ENCODE data around the gene KLK14.

The KLK14 gene

GRCh38 chr19:51082611-51083010 is at the start of gene KLK14:
TSS of gene KLK14 (minus strand) at chr19:51082887. CDS start at chr19:51082614, 273 bp downstream.
- FAIRE-seq: no peak

- no peak for FAIRE-seq
Observed at GRCh38 chr19:51131780-51132680, 49.3 kb upstream of the KLK14 start.

DNA sequence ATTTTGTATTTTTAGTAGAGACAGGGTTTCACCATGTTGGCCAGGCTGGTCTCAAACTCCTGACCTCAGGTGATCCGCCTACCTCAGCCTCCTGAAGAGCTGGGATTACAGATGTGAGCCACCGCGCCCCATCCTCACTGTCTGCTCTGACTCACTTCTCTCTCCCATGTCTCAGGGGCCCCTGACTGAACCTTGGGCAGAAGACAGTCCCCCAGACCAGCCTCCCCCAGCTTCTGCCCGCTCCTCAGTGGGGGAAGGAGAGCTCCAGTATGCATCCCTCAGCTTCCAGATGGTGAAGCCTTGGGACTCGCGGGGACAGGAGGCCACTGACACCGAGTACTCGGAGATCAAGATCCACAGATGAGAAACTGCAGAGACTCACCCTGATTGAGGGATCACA is 47.0 kb upstream of the KLK14 start:
- no peak for FAIRE-seq

GRCh38 chr19:51128227-51128626 is 45.5 kb upstream of the KLK14 start:
- no peak for FAIRE-seq

DNA sequence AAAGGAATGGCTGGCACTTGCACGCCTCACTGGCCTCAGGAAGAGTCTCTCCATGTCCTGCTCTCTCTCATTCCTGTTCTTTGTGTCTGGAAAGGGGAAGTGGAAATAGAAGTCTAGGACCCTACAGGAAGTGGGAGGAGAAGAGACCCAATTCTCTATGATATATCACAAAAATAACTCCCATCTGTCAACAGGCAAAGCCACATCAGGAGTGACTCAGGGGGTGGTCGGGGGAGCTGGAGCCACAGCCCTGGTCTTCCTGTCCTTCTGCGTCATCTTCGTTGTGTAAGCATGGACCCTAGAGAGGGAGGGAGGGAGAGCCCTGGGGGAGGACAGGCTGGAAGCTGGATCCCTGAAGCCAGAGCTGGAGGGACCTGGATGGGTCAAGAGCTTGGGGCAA is 45.1 kb upstream of the KLK14 start:
- FAIRE-seq: no peak

- FAIRE-seq: no peak
Observed at GRCh38 chr19:51127032-51127431, 44.3 kb upstream of the KLK14 start.

DNA sequence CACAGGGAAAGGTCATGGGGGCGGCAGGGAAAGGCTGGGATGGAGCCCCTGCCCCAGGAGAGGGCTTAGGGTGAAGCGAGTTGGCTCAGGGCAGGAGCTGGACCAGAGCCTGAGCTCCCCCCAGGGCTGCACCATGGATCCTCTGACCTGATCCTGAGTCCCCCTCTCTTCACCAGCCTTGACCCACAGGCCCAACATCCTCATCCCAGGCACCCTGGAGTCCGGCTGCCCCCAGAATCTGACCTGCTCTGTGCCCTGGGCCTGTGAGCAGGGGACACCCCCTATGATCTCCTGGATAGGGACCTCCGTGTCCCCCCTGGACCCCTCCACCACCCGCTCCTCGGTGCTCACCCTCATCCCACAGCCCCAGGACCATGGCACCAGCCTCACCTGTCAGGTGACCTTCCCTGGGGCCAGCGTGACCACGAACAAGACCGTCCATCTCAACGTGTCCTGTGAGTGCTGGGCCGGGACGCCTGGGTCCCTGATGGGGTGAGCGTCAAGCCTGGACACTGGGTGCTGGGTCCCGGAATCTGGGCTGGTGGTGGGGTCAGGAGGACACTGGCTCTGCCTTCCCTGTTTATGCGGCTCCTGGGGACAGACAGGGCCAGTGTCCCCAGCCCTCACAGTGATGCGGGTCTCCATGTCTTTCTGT is 42.9 kb upstream of the KLK14 start:
- no peak for FAIRE-seq

DNA sequence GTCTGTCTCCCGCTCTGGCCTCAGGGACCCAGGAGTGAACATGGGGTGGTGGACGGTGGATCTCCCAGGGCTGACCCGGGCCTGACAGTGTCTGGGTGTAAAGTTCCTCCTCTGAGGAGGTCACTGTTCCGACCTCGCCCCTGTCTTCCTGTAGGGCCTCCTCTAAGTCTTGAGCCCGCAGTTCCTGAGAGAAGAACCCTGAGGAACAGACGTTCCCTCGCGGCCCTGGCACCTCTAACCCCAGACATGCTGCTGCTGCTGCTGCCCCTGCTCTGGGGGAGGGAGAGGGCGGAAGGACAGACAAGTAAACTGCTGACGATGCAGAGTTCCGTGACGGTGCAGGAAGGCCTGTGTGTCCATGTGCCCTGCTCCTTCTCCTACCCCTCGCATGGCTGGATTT is 42.0 kb upstream of the KLK14 start, which contains the start of gene SIGLEC9:
Gene SIGLEC9 (plus strand): TSS at position 178 of the 400 bp plus-strand sequence. CDS start 69 bp downstream, at position 247.
- no peak for FAIRE-seq

GRCh38 chr19:51124216-51124615 is 41.5 kb upstream of the KLK14 start:
- FAIRE-seq: no peak

DNA sequence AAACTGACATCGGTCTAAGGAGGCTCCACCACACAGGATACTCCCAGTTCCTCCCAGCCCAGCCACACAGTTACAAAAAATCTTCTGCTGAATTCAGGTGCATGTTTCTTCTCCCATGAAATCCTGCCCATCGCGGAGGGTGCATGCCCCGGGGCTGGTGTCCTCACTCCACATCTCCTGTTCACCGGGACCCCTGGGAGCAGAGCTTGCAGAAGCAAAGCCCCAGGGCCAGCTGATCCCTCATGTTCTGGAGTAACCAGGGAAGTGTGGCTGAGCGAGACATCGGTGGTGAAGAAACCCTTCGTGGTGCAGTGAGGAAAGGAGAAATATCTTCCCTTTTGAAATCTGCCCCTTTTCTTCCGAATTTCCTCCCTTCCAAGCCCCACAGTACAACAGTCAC is 41.1 kb upstream of the KLK14 start:
- FAIRE-seq: no peak

GRCh38 chr19:51123381-51123800 is 40.7 kb upstream of the KLK14 start:
- FAIRE-seq: no peak

GRCh38 chr19:51122112-51122981 is 39.7 kb upstream of the KLK14 start:
- no peak for FAIRE-seq

DNA sequence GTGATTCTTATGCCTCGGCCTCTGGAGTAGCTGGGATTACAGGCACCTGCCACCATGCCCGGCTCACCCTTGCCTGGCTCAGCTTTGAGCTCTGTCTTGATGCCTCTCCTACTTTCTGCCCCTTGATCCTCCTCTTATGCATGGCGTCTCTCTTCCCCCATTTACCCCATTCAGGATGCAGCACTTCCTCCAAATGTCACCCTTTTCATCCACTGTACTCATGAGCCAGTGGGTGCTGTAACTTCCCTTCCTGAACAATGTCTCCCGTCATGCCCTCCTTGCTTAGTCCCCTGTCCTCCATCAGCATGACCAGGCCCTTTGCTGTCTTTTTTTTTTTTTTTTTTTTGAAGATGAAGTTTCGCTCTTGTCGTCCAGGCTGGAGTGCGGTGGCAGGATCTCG is 38.6 kb upstream of the KLK14 start:
- no peak for FAIRE-seq

- no peak for FAIRE-seq
Observed at GRCh38 chr19:51120160-51120559, 37.5 kb upstream of the KLK14 start.

- no peak for FAIRE-seq
Observed at GRCh38 chr19:51119611-51120010, 36.9 kb upstream of the KLK14 start.

DNA sequence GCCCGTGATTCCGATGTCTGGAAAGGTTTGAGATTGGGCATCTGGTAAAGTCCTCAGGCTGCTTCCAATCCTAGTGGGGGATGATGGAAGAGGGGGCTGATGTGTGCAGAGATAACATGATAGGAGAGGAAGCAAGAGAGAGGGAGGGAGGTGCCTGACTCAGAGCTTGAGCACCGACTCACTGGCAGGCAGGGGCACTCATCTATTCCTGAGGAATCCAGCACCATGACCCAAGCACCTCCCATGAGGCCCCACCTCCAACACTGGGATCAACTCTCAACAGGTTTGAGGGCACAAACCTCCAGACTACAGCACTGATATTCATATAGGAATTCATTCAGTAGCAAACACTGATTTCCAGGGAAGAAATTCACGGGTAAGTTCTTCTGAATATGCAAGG is 36.4 kb upstream of the KLK14 start:
- FAIRE-seq: no peak

GRCh38 chr19:51116736-51117286 is 34.1 kb upstream of the KLK14 start:
- no peak for FAIRE-seq

DNA sequence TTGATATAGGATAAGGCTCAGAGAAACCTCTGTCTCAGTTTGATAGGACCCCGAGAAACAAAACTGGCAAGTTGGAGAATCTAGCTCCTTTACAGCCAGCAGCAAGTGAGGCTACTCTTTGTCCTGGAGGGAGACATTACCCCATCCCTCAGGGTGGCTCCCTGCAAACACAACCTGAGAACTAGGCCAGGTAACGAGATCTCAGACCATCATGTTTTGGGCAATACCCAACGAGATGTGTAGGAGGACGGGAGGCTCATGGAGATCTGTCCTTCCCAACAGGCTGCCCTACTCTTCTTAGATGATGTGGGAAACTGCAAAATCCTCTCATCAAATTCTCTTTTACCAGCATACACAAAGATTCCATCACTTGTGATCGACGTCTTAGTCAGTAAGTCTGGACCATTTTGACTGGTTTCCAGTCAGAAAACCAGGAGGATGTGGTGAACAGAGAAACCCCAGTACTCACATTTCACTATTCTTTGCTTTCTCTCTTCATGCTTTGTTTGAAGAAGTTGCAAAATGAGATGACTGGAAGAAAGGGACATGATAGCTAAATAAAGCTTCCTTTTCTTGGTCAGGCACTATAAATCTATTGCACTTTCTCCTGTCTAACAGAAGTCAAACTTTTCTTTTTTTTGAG is 31.5 kb upstream of the KLK14 start:
- no peak for FAIRE-seq

GRCh38 chr19:51111606-51112005 is 28.9 kb upstream of the KLK14 start:
- no peak for FAIRE-seq

- no peak for FAIRE-seq
Observed at GRCh38 chr19:51110666-51110971, 27.9 kb upstream of the KLK14 start.

- no peak for FAIRE-seq
Observed at GRCh38 chr19:51108805-51109146, 26.1 kb upstream of the KLK14 start.

GRCh38 chr19:51108066-51108804 is 25.5 kb upstream of the KLK14 start, which contains the start of gene CTU1:
TSS of gene CTU1 (minus strand) at chr19:51108409. CDS start at chr19:51104569, 3,840 bp downstream.
- FAIRE-seq: peak; percentile 98
